ENCODE data around the gene SRP9.

SRP9 gene

GRCh38 chr1:225813214-225813964 lies 35.8 kb downstream of the SRP9 start:
- in situ Hi-C loops (cut with HindIII; ENCODE audit: low sequenced_read_pairs), result no loop called here

DNA sequence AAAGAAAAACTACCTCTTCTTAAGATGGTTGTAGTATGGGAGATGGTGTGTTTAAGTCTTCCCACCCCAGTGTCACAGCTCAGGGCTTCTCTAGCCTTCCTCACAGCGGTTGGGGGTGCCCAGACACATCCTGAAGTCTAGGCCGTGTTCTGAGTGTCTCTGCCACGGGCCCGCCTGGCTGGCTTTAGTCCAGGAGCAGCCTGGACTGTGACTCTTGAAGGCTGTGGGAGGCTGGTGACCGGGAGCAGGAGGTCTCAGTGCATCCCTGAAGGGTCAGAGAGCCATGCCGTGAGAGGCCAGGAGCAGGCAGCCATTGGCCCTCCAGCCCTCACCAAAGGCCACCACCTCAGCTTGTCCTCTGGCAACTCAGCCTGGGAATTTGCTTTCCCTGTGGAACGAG lies 36.8 kb downstream of the SRP9 start:
- in situ Hi-C loops (cut with HindIII; ENCODE audit: low sequenced_read_pairs), result no loop called here

DNA sequence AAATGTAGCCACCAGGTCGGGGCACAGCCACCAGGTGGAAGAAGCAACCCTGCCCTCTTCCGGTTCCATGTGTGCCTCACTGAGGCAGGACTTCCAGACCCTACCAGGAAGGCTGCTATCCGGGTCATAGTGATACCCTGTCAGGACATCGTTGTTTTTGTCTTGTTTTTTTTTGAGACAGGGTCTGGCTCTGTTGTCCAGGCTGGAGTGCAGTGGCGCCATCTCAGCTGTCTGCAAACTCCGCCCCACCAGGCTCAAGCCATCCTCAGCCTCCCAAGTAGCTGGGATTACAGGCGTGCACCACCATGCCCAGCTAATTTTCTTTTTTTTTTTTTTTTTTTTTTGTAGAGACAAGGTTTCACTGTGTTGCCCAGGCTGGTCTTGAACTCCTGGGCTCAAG lies 37.5 kb downstream of the SRP9 start:
- in situ Hi-C loops (cut with HindIII; ENCODE audit: low sequenced_read_pairs), result loop anchor here (5.0 kb wide), 1 partner anchor 97 kb away; no protein-coding TSS in a partner anchor

- in situ Hi-C loops (cut with HindIII; ENCODE audit: low sequenced_read_pairs), result loop anchor here (5.0 kb wide), 1 partner anchor 97 kb away; no protein-coding TSS in a partner anchor
Observed at GRCh38 chr1:225815526-225816178, 38.0 kb downstream of the SRP9 start.

DNA sequence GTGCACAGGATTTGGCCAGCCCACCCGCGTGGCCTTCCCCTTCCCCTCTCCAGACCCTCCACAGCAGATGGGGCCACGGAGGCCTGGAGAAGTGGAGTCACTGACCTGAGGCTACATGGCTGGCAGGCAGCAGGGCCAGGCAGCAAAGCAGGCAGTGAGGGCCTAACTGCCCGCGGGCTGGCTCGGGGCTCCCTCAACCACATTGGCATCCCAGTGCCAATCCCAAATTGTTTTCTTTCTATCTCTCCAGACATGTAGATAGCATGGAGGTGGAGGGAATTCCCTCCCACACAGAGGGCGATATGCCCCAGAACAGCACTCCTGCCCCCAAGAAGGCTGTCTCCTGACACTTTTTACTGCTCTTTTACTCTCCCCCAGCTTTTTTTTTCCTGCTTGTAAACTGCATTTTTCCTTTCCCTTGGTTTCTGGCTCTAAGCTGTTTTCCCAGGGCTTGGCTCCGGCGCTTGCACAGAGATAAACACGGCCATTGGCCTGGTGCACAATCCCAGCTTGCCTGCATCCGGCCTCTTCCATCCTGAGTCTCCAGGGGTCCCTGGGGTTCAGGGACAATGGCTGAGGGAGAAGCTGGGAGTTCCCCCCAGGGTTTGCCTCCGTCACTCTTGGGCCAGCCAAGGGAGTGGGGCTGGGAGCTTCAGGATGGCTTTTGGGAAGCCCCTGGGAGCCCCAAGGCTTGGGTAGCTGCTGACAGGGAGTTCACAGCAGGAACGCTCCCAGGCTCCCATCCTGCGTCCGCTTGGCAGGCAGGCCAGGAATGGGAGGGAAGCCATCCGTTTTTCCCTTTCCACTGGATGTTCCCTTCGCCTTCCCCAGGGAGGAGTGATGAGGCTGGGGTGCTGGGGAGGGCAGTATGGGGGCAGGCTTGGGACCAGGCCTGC lies 39.3 kb downstream of the SRP9 start:
- in situ Hi-C loops (cut with HindIII; ENCODE audit: low sequenced_read_pairs), result loop anchor here (5.0 kb wide), 1 partner anchor 95 kb away; no protein-coding TSS in a partner anchor

GRCh38 chr1:225817611-225818061 lies 40.0 kb downstream of the SRP9 start:
- in situ Hi-C loops (cut with HindIII; ENCODE audit: low sequenced_read_pairs), result loop anchor here (5.0 kb wide), 1 partner anchor 95 kb away; no protein-coding TSS in a partner anchor

DNA sequence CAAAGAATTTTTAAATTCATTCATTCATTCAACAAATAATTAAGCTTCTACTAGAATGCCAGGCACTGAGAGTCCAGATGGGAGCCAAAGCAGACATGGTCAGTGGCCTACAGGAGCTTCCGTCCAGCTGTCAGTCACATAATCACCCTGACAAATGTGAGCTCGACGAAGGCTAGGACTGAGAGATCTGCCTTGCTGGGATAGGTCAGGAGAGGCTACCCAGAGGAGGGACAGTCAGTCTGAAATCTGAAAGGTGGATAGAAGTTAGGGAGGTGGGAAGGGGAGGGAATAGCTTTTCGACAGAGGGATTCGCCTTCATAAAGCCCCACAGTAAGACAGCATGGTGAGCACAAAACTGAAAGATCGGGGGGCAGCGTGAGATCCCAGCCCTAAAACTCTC lies 40.6 kb downstream of the SRP9 start:
- in situ Hi-C loops (cut with HindIII; ENCODE audit: low sequenced_read_pairs), result loop anchor here (5.0 kb wide), 1 partner anchor 94 kb away; no protein-coding TSS in a partner anchor

DNA sequence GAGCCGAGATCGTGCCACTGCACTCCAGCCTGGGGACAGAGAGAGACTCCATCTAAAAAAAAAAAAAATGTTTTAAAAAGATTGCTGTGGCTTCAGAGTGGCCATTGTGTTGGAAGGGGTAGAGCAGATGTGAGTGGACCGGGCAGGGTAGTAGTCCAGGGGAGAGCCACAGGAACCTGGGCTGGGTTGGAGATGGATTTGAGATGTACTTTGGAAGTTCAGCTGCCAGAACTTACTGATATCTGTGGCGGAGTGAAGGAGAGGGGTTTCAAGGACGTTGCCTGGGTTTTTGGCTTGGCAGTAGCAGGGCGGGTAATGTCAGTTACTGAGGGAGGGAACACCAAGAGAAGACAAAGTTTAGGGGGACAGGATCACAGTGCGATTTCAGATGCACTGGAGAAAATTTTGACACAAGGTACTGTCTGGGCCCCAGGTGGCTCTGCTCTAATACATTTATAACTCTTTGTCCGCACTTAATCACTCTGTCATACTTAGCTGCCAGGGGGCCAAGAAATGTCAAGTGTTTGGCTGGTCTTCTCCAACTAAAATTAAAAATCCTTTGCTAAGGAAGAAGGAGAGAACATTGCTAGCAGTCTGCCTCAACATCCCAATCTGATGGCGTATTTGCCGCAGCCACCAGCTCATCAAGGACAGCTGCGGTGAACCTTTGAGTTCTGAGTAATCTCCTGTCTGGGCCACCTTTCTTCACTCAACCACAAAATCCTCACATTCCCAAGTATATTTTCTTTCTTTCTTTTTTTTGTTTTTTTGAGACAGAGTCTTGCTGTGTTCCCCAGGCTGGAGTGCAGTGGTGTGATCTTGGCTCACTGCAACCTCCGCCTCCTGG lies 41.9 kb downstream of the SRP9 start:
- in situ Hi-C loops (cut with HindIII; ENCODE audit: low sequenced_read_pairs), result loop anchor here (5.0 kb wide), 1 partner anchor 93 kb away; no protein-coding TSS in a partner anchor

GRCh38 chr1:225820522-225821120 lies 43.0 kb downstream of the SRP9 start:
- in situ Hi-C loops (cut with HindIII; ENCODE audit: low sequenced_read_pairs), result no loop called here

- in situ Hi-C loops (cut with HindIII; ENCODE audit: low sequenced_read_pairs), result no loop called here
Observed at GRCh38 chr1:225822655-225823403, 45.2 kb downstream of the SRP9 start.

DNA sequence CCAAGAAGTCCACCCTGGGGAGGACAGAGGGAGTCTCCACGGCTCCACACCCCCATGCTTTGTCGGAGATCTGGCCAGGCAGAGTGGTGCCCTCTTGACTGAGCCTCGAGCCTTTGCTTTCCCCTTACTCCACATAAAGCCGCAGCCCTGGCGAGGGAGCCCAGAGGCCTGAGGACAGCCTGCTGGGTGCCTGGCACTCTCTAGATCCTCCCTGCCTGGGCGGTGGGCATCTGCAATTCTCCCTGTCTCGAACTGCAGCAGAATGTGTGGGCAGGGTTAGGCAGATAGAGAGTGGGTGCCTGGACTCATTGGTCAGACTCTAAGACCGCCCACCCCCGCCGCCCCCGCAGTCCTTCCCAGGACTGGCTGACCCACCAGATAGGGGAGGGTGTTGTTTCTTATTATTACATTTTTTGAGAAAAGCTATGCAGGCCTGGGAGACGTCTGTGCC lies 46.2 kb downstream of the SRP9 start:
- in situ Hi-C loops (cut with HindIII; ENCODE audit: low sequenced_read_pairs), result no loop called here

- in situ Hi-C loops (cut with HindIII; ENCODE audit: low sequenced_read_pairs), result no loop called here
Observed at GRCh38 chr1:225824533-225824941, 46.9 kb downstream of the SRP9 start.

DNA sequence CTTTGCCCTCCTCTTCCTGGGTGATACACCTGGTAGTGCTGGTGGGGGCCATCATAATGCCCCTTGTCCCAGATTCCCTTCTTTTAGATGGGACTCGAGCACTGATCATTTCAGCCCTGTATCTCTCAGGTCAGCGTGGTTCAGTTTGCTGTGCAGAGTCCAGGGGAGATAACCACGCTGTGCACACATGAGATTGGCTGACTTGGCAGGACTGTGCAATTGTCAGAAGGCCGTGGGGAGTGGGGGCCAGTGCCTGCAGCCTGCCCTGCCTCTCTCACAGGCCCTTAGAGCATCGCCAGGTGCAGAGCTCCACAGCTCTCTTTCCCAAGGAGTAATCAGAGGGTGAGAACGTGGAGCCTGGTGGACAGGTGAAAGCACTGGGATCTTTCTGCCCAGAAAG lies 47.5 kb downstream of the SRP9 start:
- in situ Hi-C loops (cut with HindIII; ENCODE audit: low sequenced_read_pairs), result no loop called here

DNA sequence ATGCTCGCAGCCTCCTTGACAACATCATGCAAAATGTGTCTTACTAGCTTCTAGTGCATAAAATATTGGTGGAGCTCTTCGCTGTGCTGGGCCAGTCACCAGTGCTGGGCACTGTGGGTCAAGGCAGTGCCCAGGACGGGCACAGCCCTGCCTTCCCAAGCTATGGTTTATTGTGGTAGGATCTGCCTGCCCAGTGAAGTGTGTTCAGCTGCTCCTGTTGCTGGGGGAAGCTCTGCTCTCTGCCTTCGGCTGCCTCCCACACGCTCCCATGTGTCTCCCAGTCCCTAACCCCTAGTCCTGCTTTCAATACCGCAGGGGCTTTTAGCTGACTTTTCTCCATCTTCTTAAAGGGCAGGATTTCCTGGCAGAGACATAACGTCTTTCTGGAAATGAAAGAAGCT lies 48.0 kb downstream of the SRP9 start:
- in situ Hi-C loops (cut with HindIII; ENCODE audit: low sequenced_read_pairs), result no loop called here

- in situ Hi-C loops (cut with HindIII; ENCODE audit: low sequenced_read_pairs), result no loop called here
Observed at GRCh38 chr1:225827076-225827475, 49.5 kb downstream of the SRP9 start.

GRCh38 chr1:225828706-225829345 lies 51.2 kb downstream of the SRP9 start:
- in situ Hi-C loops (cut with HindIII; ENCODE audit: low sequenced_read_pairs), result no loop called here

- in situ Hi-C loops (cut with HindIII; ENCODE audit: low sequenced_read_pairs), result no loop called here
Observed at GRCh38 chr1:225830841-225831240, 53.2 kb downstream of the SRP9 start.

Measured in endothelial cell of hepatic sinusoid (primary cell).